Myometrial cell (primary cell): ENCODE measurements around the gene TES. TPM values are rescaled to one million over a fixed set of nuclear protein-coding genes. Genes with fewer than 3 reads are reported as not detected.

ENCODE experiments used
- total RNA-seq: library from RNA; depleted of rRNA; stranded (reverse); fragments of >200 nt; gene quantifications from 2 replicates; pipeline ENCODE4 v1.2.3, GENCODE V29; 2015

TES gene
- 36.0 and 44.1 TPM in 2 replicates for total RNA-seq

GRCh38 chr7:116210345-116211005 is at the start of gene TES:
Gene TES (plus strand): TSS chr7:116210539. CDS start chr7:116210708, 169 bp downstream.

Other genes with a start within 250 kb of the TES start
- gene TFEC, start 179.8 kb upstream of the TES start, total RNA-seq = not detected in 2 replicates